Caco-2 (cell line): ENCODE results near the gene CPSF4. TPM values are rescaled to one million over a fixed set of nuclear protein-coding genes. Genes with fewer than 3 reads are reported as not detected.

ENCODE experiments used
- BruUV-seq: library from RNA; stranded (reverse); fragments of 400-500 nt; replicated peaks from 2 replicates; lab custom pipeline; 2021; lab: Mats Ljungman, UMichigan
- CTCF ChIA-PET: fragments of 300-600 bp; sonication (Branson Sonifier 250); formaldehyde crosslinking; loops from one replicate; lab custom pipeline; 2022; ENCODE audit warnings: antibody characterized with exemption; lab: Charles Lee
- POLR2A ChIA-PET: fragments of 300-600 bp; sonication (Branson Sonifier 250); formaldehyde crosslinking; loops from one replicate; lab custom pipeline; 2022; ENCODE audit warnings: antibody characterized with exemption; lab: Charles Lee
- DNase-seq, 2 experiments: peaks; one replicate each; pipeline versions ENCODE4 v3.0.0 to v3.0.0-alpha.2; 2020 to 2022
- H3K27me3 ChIP-seq: replicated peaks from 2 replicates; pipeline ENCODE4 v1.6.0; 2011; ENCODE audit warnings: low read length; ENCODE audit not compliant: control insufficient read depth, insufficient read depth
- H3K36me3 ChIP-seq: 2 replicates; pipeline ENCODE4 v1.5.1; 2011; ENCODE audit warnings: low read length; ENCODE audit not compliant: control insufficient read depth, insufficient read depth
- H3K4me1 ChIP-seq: fragments of 250-450 bp; sonication (Bioruptor Pico); 2 replicates; pipeline ENCODE4 v1.5.1; 2020; ENCODE audit warnings: mild to moderate bottlenecking
- H3K4me3 ChIP-seq: 2 replicates; pipeline ENCODE4 v1.5.1; 2011; ENCODE audit warnings: low read depth, mild to moderate bottlenecking, control low read depth, low read length
- H3K9me3 ChIP-seq: fragments of 250-450 bp; sonication (Bioruptor Pico); 2 replicates; pipeline ENCODE4 v1.5.1; 2020; ENCODE audit warnings: mild to moderate bottlenecking, moderate library complexity
- H3K27ac Mint-ChIP-seq: one replicate; pipeline ENCODE4 v1.8.0; 2022; ENCODE audit warnings: mixed read lengths; ENCODE audit not compliant: unreplicated experiment
- H3K27me3 Mint-ChIP-seq: one replicate; pipeline ENCODE4 v1.8.0; 2022; ENCODE audit warnings: mixed read lengths; ENCODE audit not compliant: insufficient read depth, unreplicated experiment
- H3K36me3 Mint-ChIP-seq: one replicate; pipeline ENCODE4 v1.8.0; 2022; ENCODE audit warnings: mild to moderate bottlenecking, mixed read lengths; ENCODE audit not compliant: insufficient read depth, unreplicated experiment
- H3K4me1 Mint-ChIP-seq: one replicate; pipeline ENCODE4 v1.8.0; 2022; ENCODE audit warnings: low read depth, mixed read lengths; ENCODE audit not compliant: unreplicated experiment
- H3K4me3 Mint-ChIP-seq: one replicate; pipeline ENCODE4 v1.8.0; 2022; ENCODE audit warnings: mild to moderate bottlenecking, moderate library complexity, mixed read lengths; ENCODE audit not compliant: unreplicated experiment
- H3K9me3 Mint-ChIP-seq: one replicate; pipeline ENCODE4 v1.8.0; 2022; ENCODE audit warnings: mixed read lengths; ENCODE audit not compliant: unreplicated experiment
- CTCF ChIP-seq, 2 experiments: fragments of 200-600 bp in 1 of 2; IDR thresholded peaks; 1 replicate in 1 of 2; 2 replicates in 1 of 2; pipeline versions ENCODE4 v1.5.1 to v1.8.0; 2011 to 2022; ENCODE audit warnings: antibody characterized with exemption in 1 of 2, control low read depth in 1 of 2, inconsistent platforms in 1 of 2, low read depth in 1 of 2, low read length in 1 of 2, mild to moderate bottlenecking in 1 of 2, moderate library complexity in 1 of 2; ENCODE audit not compliant: insufficient read depth in 1 of 2, severe bottlenecking in 1 of 2, unreplicated experiment in 1 of 2
- intact Hi-C: fragments of 100-400 bp; cut with micrococcal nuclease; formaldehyde crosslinking; loops from one replicate; pipeline ENCODE4 v1.10.0; 2022; ENCODE audit not compliant: unreplicated experiment
- total RNA-seq: library from RNA; stranded (reverse); gene quantifications from 2 replicates; pipeline ENCODE4 v1.2.3, GENCODE V29; 2022

Gene CPSF4
- total RNA-seq, 1 experiment from 2014 or later, result 158 TPM

- no peak for DNase-seq
- ChIA-PET POLR2A (interaction anchor here (0.6 kb wide), 1 partner anchor 15 kb away, joined by 6 read pairs; no protein-coding TSS in a partner anchor), CTCF (no interaction called here)
- no peak for TF ChIP-seq CTCF (IDR thresholded peaks at IDR 0.05; ENCODE audit: insufficient read depth in 1 of 2, low read depth in 1 of 2, low read length in 1 of 2, severe bottlenecking in 1 of 2, unreplicated experiment in 1 of 2)
- Mint-ChIP-seq H3K9me3 (no peaks in the 10 kb centered on the region), H3K27ac (peak overlapping the region; percentile 14), H3K4me1 (peaks cover 6% of the 10 kb centered on the region), H3K36me3 (peaks cover 92% of the 10 kb centered on the region), H3K27me3 (no peaks in the 10 kb centered on the region), H3K4me3 (no peak overlapping the region)
- Histone ChIP-seq H3K9me3 (no peaks in the 10 kb centered on the region), H3K27me3 (no peaks in the 10 kb centered on the region), H3K36me3 (peaks cover 19% of the 10 kb centered on the region), H3K4me3 (no peak overlapping the region), H3K4me1 (no peaks in the 10 kb centered on the region)
- no TSS peak for BruUV-seq
- intact Hi-C loops, result no loop called here
These were observed 10.6 kb downstream of the CPSF4 start for GRCh38 chr7:99449326-99449725.

GRCh38 chr7:99451936-99452335, 13.2 kb downstream of the CPSF4 start:
- no peaks in the 10 kb centered on the region for H3K9me3 Mint-ChIP-seq
- TF ChIP-seq CTCF (IDR thresholded peaks at IDR 0.05; ENCODE audit: insufficient read depth in 1 of 2, low read depth in 1 of 2, low read length in 1 of 2, severe bottlenecking in 1 of 2, unreplicated experiment in 1 of 2), result no peak
- no peaks in the 10 kb centered on the region for H3K27me3 Mint-ChIP-seq
- no peak overlapping the region for H3K27ac Mint-ChIP-seq
- H3K4me3 ChIP-seq, result no peak overlapping the region
- no peaks in the 10 kb centered on the region for H3K4me1 ChIP-seq
- no peaks in the 10 kb centered on the region for H3K27me3 ChIP-seq
- no TSS peak for BruUV-seq
- no peak for DNase-seq
- H3K4me1 Mint-ChIP-seq, result peaks cover 12% of the 10 kb centered on the region
- H3K36me3 ChIP-seq, result peaks cover 14% of the 10 kb centered on the region
- H3K36me3 Mint-ChIP-seq, result peaks cover 92% of the 10 kb centered on the region
- CTCF ChIA-PET, result no interaction called here
- POLR2A ChIA-PET, result interaction anchor here (0.5 kb wide), 1 partner anchor 566 kb away, joined by 5 read pairs; no protein-coding TSS in a partner anchor
- H3K4me3 Mint-ChIP-seq, result no peak overlapping the region
- intact Hi-C loops, result no loop called here
- no peaks in the 10 kb centered on the region for H3K9me3 ChIP-seq

GRCh38 chr7:99452541-99452940, 13.8 kb downstream of the CPSF4 start:
- H3K4me3 Mint-ChIP-seq, result no peak overlapping the region
- no peak for DNase-seq
- Histone ChIP-seq H3K9me3 (no peaks in the 10 kb centered on the region), H3K27me3 (no peaks in the 10 kb centered on the region), H3K36me3 (peaks cover 14% of the 10 kb centered on the region), H3K4me3 (no peak overlapping the region), H3K4me1 (no peaks in the 10 kb centered on the region)
- intact Hi-C loops, result no loop called here
- no peak for TF ChIP-seq CTCF (IDR thresholded peaks at IDR 0.05; ENCODE audit: insufficient read depth in 1 of 2, low read depth in 1 of 2, low read length in 1 of 2, severe bottlenecking in 1 of 2, unreplicated experiment in 1 of 2)
- H3K36me3 Mint-ChIP-seq, result peaks cover 92% of the 10 kb centered on the region
- no TSS peak for BruUV-seq
- POLR2A ChIA-PET, result no interaction called here
- no peaks in the 10 kb centered on the region for H3K9me3 Mint-ChIP-seq
- H3K27me3 Mint-ChIP-seq, result no peaks in the 10 kb centered on the region
- H3K4me1 Mint-ChIP-seq, result peaks cover 12% of the 10 kb centered on the region
- CTCF ChIA-PET, result no interaction called here
- H3K27ac Mint-ChIP-seq, result no peak overlapping the region
